ENCODE data around the gene SOCS7. TPM values are rescaled to one million over a fixed set of nuclear protein-coding genes. Genes with fewer than 3 reads are reported as not detected.

Gene SOCS7
- polyA plus RNA-seq, 4 donors = 1.6 to 14.0 (median 7.6) TPM

- WGBS, 3 donors = 56 to 74% (median 59%) methylated on average over 9 of the region's 9 CpGs
- Histone ChIP-seq H3K4me1 (ENCODE audit: control insufficient read depth in 3 of 3, insufficient read depth in 2 of 3, low read depth in 1 of 3, low read length in 2 of 3) (peaks cover 0 to 18% (median 3%) of the 10 kb centered on the region in 3 donors), H3K27me3 (ENCODE audit: control insufficient read depth in 3 of 3, insufficient read depth in 3 of 3, low read length in 3 of 3) (peaks cover 3 to 24% (median 5%) of the 10 kb centered on the region in 3 donors), H3K9me3 (ENCODE audit: control insufficient read depth in 2 of 2, insufficient read depth in 1 of 2, low read depth in 1 of 2, low read length in 1 of 2) (no peaks in the 10 kb centered on the region), H3K27ac (ENCODE audit: low read depth in 1 of 3, low read length in 2 of 3) (peak overlapping the region in 1 of 3 donors; percentile 43), H3K36me3 (ENCODE audit: control insufficient read depth in 3 of 3, insufficient read depth in 2 of 3, low read depth in 1 of 3, low read length in 3 of 3) (no peaks in the 10 kb centered on the region), H3K4me3 (ENCODE audit: low read depth in 1 of 3, low read length in 3 of 3) (no peak overlapping the region)
- no peak for FAIRE-seq
- DNase-seq = no peak
Measured at GRCh38 chr17:38425744-38426143, 74.1 kb downstream of the SOCS7 start.

GRCh38 chr17:38426441-38426840 is 74.8 kb downstream of the SOCS7 start:
- H3K27me3 ChIP-seq (ENCODE audit: control insufficient read depth in 3 of 3, insufficient read depth in 3 of 3, low read length in 3 of 3) = peaks cover 3 to 17% (median 5%) of the 10 kb centered on the region in 3 donors
- no peak for FAIRE-seq
- no peaks in the 10 kb centered on the region for H3K9me3 ChIP-seq (ENCODE audit: control insufficient read depth in 2 of 2, insufficient read depth in 1 of 2, low read depth in 1 of 2, low read length in 1 of 2)
- peaks cover 0 to 13% (median 3%) of the 10 kb centered on the region in 3 donors for H3K4me1 ChIP-seq (ENCODE audit: control insufficient read depth in 3 of 3, insufficient read depth in 2 of 3, low read depth in 1 of 3, low read length in 2 of 3)
- no peaks in the 10 kb centered on the region for H3K36me3 ChIP-seq (ENCODE audit: control insufficient read depth in 3 of 3, insufficient read depth in 2 of 3, low read depth in 1 of 3, low read length in 3 of 3)
- H3K27ac ChIP-seq (ENCODE audit: low read depth in 1 of 3, low read length in 2 of 3) = no peak overlapping the region
- no peak for DNase-seq
- no peak overlapping the region for H3K4me3 ChIP-seq (ENCODE audit: low read depth in 1 of 3, low read length in 3 of 3)

GRCh38 chr17:38427160-38427949 is 75.7 kb downstream of the SOCS7 start:
- Histone ChIP-seq H3K4me1 (ENCODE audit: control insufficient read depth in 3 of 3, insufficient read depth in 2 of 3, low read depth in 1 of 3, low read length in 2 of 3) (peaks cover 0 to 13% (median 3%) of the 10 kb centered on the region in 3 donors), H3K27ac (ENCODE audit: low read depth in 1 of 3, low read length in 2 of 3) (peak overlapping the region in 2 of 3 donors; percentile 60 to 63), H3K36me3 (ENCODE audit: control insufficient read depth in 3 of 3, insufficient read depth in 2 of 3, low read depth in 1 of 3, low read length in 3 of 3) (no peaks in the 10 kb centered on the region), H3K9me3 (ENCODE audit: control insufficient read depth in 2 of 2, insufficient read depth in 1 of 2, low read depth in 1 of 2, low read length in 1 of 2) (no peaks in the 10 kb centered on the region), H3K4me3 (ENCODE audit: low read depth in 1 of 3, low read length in 3 of 3) (peak overlapping the region in 1 of 3 donors; percentile 61), H3K27me3 (ENCODE audit: control insufficient read depth in 3 of 3, insufficient read depth in 3 of 3, low read length in 3 of 3) (peaks cover 2 to 8% (median 5%) of the 10 kb centered on the region in 3 donors)
- WGBS, 3 donors = 46 to 60% (median 59%) methylated on average over 7 of the region's 7 CpGs
- DNase-seq (no peak), FAIRE-seq (no peak)

- peak; percentile 25 to 58 for DNase-seq
- H3K27me3 ChIP-seq (ENCODE audit: control insufficient read depth in 3 of 3, insufficient read depth in 3 of 3, low read length in 3 of 3) = peaks cover 0 to 5% (median 5%) of the 10 kb centered on the region in 3 donors
- no peaks in the 10 kb centered on the region for H3K36me3 ChIP-seq (ENCODE audit: control insufficient read depth in 3 of 3, insufficient read depth in 2 of 3, low read depth in 1 of 3, low read length in 3 of 3)
- no peaks in the 10 kb centered on the region for H3K9me3 ChIP-seq (ENCODE audit: control insufficient read depth in 2 of 2, insufficient read depth in 1 of 2, low read depth in 1 of 2, low read length in 1 of 2)
- FAIRE-seq = no peak
- H3K4me3 ChIP-seq (ENCODE audit: low read depth in 1 of 3, low read length in 3 of 3) = peak within 1 kb of the TSS; percentile 50 to 70 (median 61)
- H3K4me1 ChIP-seq (ENCODE audit: control insufficient read depth in 3 of 3, insufficient read depth in 2 of 3, low read depth in 1 of 3, low read length in 2 of 3) = peaks cover 0 to 13% (median 3%) of the 10 kb centered on the region in 3 donors
- H3K27ac ChIP-seq (ENCODE audit: low read depth in 1 of 3, low read length in 2 of 3) = peak within 1 kb of the TSS in 2 of 3 donors; percentile 66 to 74
- 0 to 1% (median 1%) methylated on average over 27 to 46 of the region's 46 CpGs for WGBS, 3 donors
Measured at GRCh38 chr17:38428112-38428642, 76.5 kb downstream of the SOCS7 start, which contains the start of gene ARHGAP23. Gene ARHGAP23, plus strand, starts transcription at chr17:38428464. Its CDS starts 22 bp downstream, at chr17:38428486.

GRCh38 chr17:38428643-38429371 is 77.2 kb downstream of the SOCS7 start:
- no peak for FAIRE-seq
- DNase-seq = peak in 1 of 2 donors; percentile 57

GRCh38 chr17:38429476-38430100 is 77.9 kb downstream of the SOCS7 start:
- peaks cover 0 to 13% (median 3%) of the 10 kb centered on the region in 3 donors for H3K4me1 ChIP-seq (ENCODE audit: control insufficient read depth in 3 of 3, insufficient read depth in 2 of 3, low read depth in 1 of 3, low read length in 2 of 3)
- H3K4me3 ChIP-seq (ENCODE audit: low read depth in 1 of 3, low read length in 3 of 3) = peak overlapping the region in 1 of 3 donors; percentile 61
- H3K27me3 ChIP-seq (ENCODE audit: control insufficient read depth in 3 of 3, insufficient read depth in 3 of 3, low read length in 3 of 3) = peaks cover 0 to 5% (median 5%) of the 10 kb centered on the region in 3 donors
- WGBS, 3 donors = 69 to 73% (median 70%) methylated on average over 9 of the region's 9 CpGs
- H3K27ac ChIP-seq (ENCODE audit: low read depth in 1 of 3, low read length in 2 of 3) = peak overlapping the region in 2 of 3 donors; percentile 66 to 74
- H3K36me3 ChIP-seq (ENCODE audit: control insufficient read depth in 3 of 3, insufficient read depth in 2 of 3, low read depth in 1 of 3, low read length in 3 of 3) = peaks cover 0 to 2% (median 0%) of the 10 kb centered on the region in 3 donors
- DNase-seq (no peak), FAIRE-seq (no peak)
- no peaks in the 10 kb centered on the region for H3K9me3 ChIP-seq (ENCODE audit: control insufficient read depth in 2 of 2, insufficient read depth in 1 of 2, low read depth in 1 of 2, low read length in 1 of 2)

More at GRCh38 chr17:38428643-38429371, 77.2 kb downstream of the SOCS7 start:
- Histone ChIP-seq H3K27ac (ENCODE audit: low read depth in 1 of 3, low read length in 2 of 3) (peak overlapping the region in 2 of 3 donors; percentile 66 to 74), H3K27me3 (ENCODE audit: control insufficient read depth in 3 of 3, insufficient read depth in 3 of 3, low read length in 3 of 3) (peaks cover 0 to 5% (median 5%) of the 10 kb centered on the region in 3 donors), H3K4me3 (ENCODE audit: low read depth in 1 of 3, low read length in 3 of 3) (peak overlapping the region; percentile 50 to 70 (median 61)), H3K9me3 (ENCODE audit: control insufficient read depth in 2 of 2, insufficient read depth in 1 of 2, low read depth in 1 of 2, low read length in 1 of 2) (no peaks in the 10 kb centered on the region), H3K36me3 (ENCODE audit: control insufficient read depth in 3 of 3, insufficient read depth in 2 of 3, low read depth in 1 of 3, low read length in 3 of 3) (peaks cover 0 to 2% (median 0%) of the 10 kb centered on the region in 3 donors), H3K4me1 (ENCODE audit: control insufficient read depth in 3 of 3, insufficient read depth in 2 of 3, low read depth in 1 of 3, low read length in 2 of 3) (peaks cover 0 to 13% (median 3%) of the 10 kb centered on the region in 3 donors)
- 2% methylated on average over 22 to 56 of the region's 56 CpGs for WGBS, 3 donors

GRCh38 chr17:38430316-38430715 is 78.7 kb downstream of the SOCS7 start:
- H3K27me3 ChIP-seq (ENCODE audit: control insufficient read depth in 3 of 3, insufficient read depth in 3 of 3, low read length in 3 of 3) = peaks cover 0 to 5% (median 0%) of the 10 kb centered on the region in 3 donors
- H3K4me3 ChIP-seq (ENCODE audit: low read depth in 1 of 3, low read length in 3 of 3) = no peak overlapping the region
- FAIRE-seq (no peak), DNase-seq (no peak)
- peaks cover 0 to 2% (median 0%) of the 10 kb centered on the region in 3 donors for H3K36me3 ChIP-seq (ENCODE audit: control insufficient read depth in 3 of 3, insufficient read depth in 2 of 3, low read depth in 1 of 3, low read length in 3 of 3)
- WGBS, 3 donors = 49 to 66% (median 57%) methylated on average over 3 of the region's 3 CpGs
- H3K9me3 ChIP-seq (ENCODE audit: control insufficient read depth in 2 of 2, insufficient read depth in 1 of 2, low read depth in 1 of 2, low read length in 1 of 2) = no peaks in the 10 kb centered on the region
- peaks cover 0 to 13% (median 3%) of the 10 kb centered on the region in 3 donors for H3K4me1 ChIP-seq (ENCODE audit: control insufficient read depth in 3 of 3, insufficient read depth in 2 of 3, low read depth in 1 of 3, low read length in 2 of 3)
- H3K27ac ChIP-seq (ENCODE audit: low read depth in 1 of 3, low read length in 2 of 3) = no peak overlapping the region

Measured in small intestine (tissue), 7 donors.